Body of pancreas (tissue), 4 donors: Measurements from ENCODE around the gene MAN2A1.

ENCODE experiments used
- CTCF ChIP-seq, 7 experiments: fragments of 450-650 bp in 4 of 7; fragments of 200-600 bp in 3 of 7; sonication (generic) in 3 of 7; IDR thresholded peaks; one replicate each; pipeline ENCODE4 v1.5.1; 2016 to 2019; ENCODE audit warnings: antibody characterized with exemption in 7 of 7
- POLR2A ChIP-seq, 3 donors: fragments of 450-650 bp; IDR thresholded peaks; one replicate each; pipeline ENCODE4 v1.6.1; 2016; ENCODE audit warnings: antibody characterized with exemption in 3 of 3, mild to moderate bottlenecking in 2 of 3

- TF ChIP-seq CTCF (IDR thresholded peaks at IDR 0.05) (no peak), POLR2A (IDR thresholded peaks at IDR 0.05) (no peak)
Measured at GRCh38 chr5:109713453-109713852, 23.7 kb downstream of the MAN2A1 start.
